Measurements from ENCODE around the gene LAMA1. TPM values are rescaled to one million over a fixed set of nuclear protein-coding genes. Genes with fewer than 3 reads are reported as not detected.

The LAMA1 gene
- total and polyA plus RNA-seq, 2 of the 8 experiments (the other 6 are each of a cell fraction or from before 2014, with no cell fraction given) = 30.4 to 48.7 TPM

DNA sequence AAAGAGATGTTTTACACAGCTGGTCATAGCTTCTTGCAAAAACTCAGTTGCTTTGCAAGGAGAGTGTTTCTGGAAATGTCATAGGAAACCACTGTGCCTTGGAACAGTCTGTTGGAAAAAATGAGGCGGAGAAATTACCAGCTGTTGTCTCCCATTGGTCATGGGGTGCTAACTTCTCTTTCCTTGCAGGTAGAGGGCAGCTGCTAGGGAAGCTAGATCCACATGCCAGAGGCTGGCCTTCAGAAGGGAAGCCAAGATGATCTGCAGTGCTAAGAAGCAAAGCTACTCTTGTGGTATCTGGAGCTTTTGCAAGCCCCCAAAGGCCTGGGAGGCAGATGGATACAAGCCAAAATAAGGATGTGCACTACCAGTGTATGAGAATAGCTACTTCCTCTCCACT, 34.8 kb upstream of the LAMA1 start:
- no peaks in the 10 kb centered on the region for H3K79me2 ChIP-seq (ENCODE audit: control insufficient read depth in 1 of 2, insufficient read depth in 2 of 2, low read length in 2 of 2)
- H3K9ac ChIP-seq (replicated peaks in 1 of 4; ENCODE audit: extremely low read depth in 1 of 4, low read depth in 3 of 4, low read length in 3 of 4) = no peak overlapping the region
- H3K27me3 ChIP-seq (replicated peaks in 1 of 4; ENCODE audit: control insufficient read depth in 3 of 4, extremely low read depth in 1 of 4, insufficient read depth in 3 of 4, low read length in 3 of 4) = no peaks in the 10 kb centered on the region
- POLR2A ChIA-PET (ENCODE audit: partially characterized antibody) = interaction anchor here (0.6 kb wide), 1 partner anchor 34 kb away, joined by 3 read pairs; no protein-coding TSS in a partner anchor
- H2BK120ac ChIP-seq (replicated peaks; ENCODE audit: low read depth, low read length) = no peak overlapping the region
- H3K4me3 ChIP-seq (ENCODE audit: extremely low read depth in 1 of 4, insufficient read depth in 2 of 4, low read depth in 3 of 4, low read length in 4 of 4) = no peak overlapping the region
- no peak overlapping the region for H3K23ac ChIP-seq (ENCODE audit: insufficient read length)
- H4K20me1 ChIP-seq (replicated peaks in 1 of 2; ENCODE audit: control insufficient read depth in 1 of 2, insufficient read depth in 2 of 2, low read length in 2 of 2) = no peaks in the 10 kb centered on the region
- H4K5ac ChIP-seq (ENCODE audit: insufficient read length, low read depth, low read length) = no peak overlapping the region
- no peak overlapping the region for H3K14ac ChIP-seq (ENCODE audit: insufficient read length)
- 0 out of 2 replicates have a peak overlapping the region, but pooled peaks have one; percentile 23 for H2AFZ ChIP-seq (ENCODE audit: low read length)
- FAIRE-seq = no peak
- no peak overlapping the region for H3K4me2 ChIP-seq (ENCODE audit: insufficient read depth in 1 of 2, low read depth in 2 of 2, low read length in 2 of 2)
- no peak overlapping the region for H2AK5ac ChIP-seq (ENCODE audit: low read depth, low read length)
- H2BK12ac ChIP-seq (ENCODE audit: low read depth, low read length) = no peak overlapping the region
- H3K23me2 ChIP-seq (ENCODE audit: low read depth, low read length) = no peaks in the 10 kb centered on the region
- H2BK20ac ChIP-seq (ENCODE audit: low read length) = no peak overlapping the region
- DNase-seq (ENCODE audit: low read depth in 1 of 2, low spot score in 2 of 2) = no peak
- 81% methylated on average over 1 of the region's 1 CpG; no CpG with 5 or more reads in 1 of the 2 experiments for WGBS, 2 experiments (ENCODE audit: extremely low coverage in 1 of 2, insufficient coverage in 1 of 2, insufficient read length in 1 of 2, insufficient replicate concordance in 2 of 2, low coverage in 1 of 2, low lambda C conversion rate in 2 of 2, missing lambda C conversion rate in 1 of 2)
- H3K79me1 ChIP-seq (ENCODE audit: low read depth, low read length) = no peaks in the 10 kb centered on the region
- no peak overlapping the region for H3K56ac ChIP-seq (replicated peaks; ENCODE audit: insufficient read length, low read depth, low read length)
- no peaks in the 10 kb centered on the region for H3K36me3 ChIP-seq (ENCODE audit: control insufficient read depth in 2 of 4, insufficient read depth in 4 of 4, low read length in 3 of 4)
- H4K91ac ChIP-seq (replicated peaks; ENCODE audit: insufficient read length, low read length) = no peak overlapping the region
- no peak overlapping the region for H4K8ac ChIP-seq (ENCODE audit: extremely low read depth, insufficient read depth, low read length)
- no peak overlapping the region for H3K18ac ChIP-seq (ENCODE audit: extremely low read depth, low read length)
- no peaks in the 10 kb centered on the region for H3K9me3 ChIP-seq (ENCODE audit: insufficient read depth in 2 of 2, low read depth in 1 of 2, low read length in 1 of 2)
- TF ChIP-seq GABPA (IDR thresholded peaks at IDR 0.05; ENCODE audit: borderline replicate concordance, insufficient read depth, low read length) (no peak), SAP30 (IDR thresholded peaks at IDR 0.05; ENCODE audit: insufficient read depth, insufficient replicate concordance, low read length) (no peak), CHD2 (IDR thresholded peaks at IDR 0.05; ENCODE audit: low read length) (no peak), TAF7 (optimal IDR thresholded peaks at IDR 0.05; ENCODE audit: borderline replicate concordance, low read depth, low read length) (no peak), HDAC6 (IDR thresholded peaks at IDR 0.05; ENCODE audit: low read depth, low read length) (no peak), NRF1 (IDR thresholded peaks at IDR 0.05; ENCODE audit: low read depth, low read length) (no peak), RBBP5 (IDR thresholded peaks at IDR 0.05; ENCODE audit: borderline replicate concordance, low read depth, low read length) (no peak)
- TF ChIP-seq, protein P1, sequence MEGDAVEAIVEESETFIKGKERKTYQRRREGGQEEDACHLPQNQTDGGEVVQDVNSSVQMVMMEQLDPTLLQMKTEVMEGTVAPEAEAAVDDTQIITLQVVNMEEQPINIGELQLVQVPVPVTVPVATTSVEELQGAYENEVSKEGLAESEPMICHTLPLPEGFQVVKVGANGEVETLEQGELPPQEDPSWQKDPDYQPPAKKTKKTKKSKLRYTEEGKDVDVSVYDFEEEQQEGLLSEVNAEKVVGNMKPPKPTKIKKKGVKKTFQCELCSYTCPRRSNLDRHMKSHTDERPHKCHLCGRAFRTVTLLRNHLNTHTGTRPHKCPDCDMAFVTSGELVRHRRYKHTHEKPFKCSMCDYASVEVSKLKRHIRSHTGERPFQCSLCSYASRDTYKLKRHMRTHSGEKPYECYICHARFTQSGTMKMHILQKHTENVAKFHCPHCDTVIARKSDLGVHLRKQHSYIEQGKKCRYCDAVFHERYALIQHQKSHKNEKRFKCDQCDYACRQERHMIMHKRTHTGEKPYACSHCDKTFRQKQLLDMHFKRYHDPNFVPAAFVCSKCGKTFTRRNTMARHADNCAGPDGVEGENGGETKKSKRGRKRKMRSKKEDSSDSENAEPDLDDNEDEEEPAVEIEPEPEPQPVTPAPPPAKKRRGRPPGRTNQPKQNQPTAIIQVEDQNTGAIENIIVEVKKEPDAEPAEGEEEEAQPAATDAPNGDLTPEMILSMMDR (IDR thresholded peaks at IDR 0.05; ENCODE audit: control extremely low read depth in 1 of 3, insufficient read depth in 1 of 3, low read depth in 1 of 3, low read length in 3 of 3) = peak in 1 of 3 experiments; percentile 6; a peak in 1 of 4 replicates
- no peak overlapping the region for H3K4ac ChIP-seq (replicated peaks; ENCODE audit: insufficient read length, low read depth, low read length)
- H2BK5ac ChIP-seq (ENCODE audit: low read depth, low read length) = no peak overlapping the region
- H2BK15ac ChIP-seq (ENCODE audit: low read length) = no peak overlapping the region
- CTCF ChIA-PET (ENCODE audit: partially characterized antibody) = interaction anchor here (0.7 to 1.8 kb wide), 6 partner anchors 12 to 102 kb away, joined by 3 to 11 read pairs (median 3); no protein-coding TSS in a partner anchor
- peaks cover 0 to 2% (median 0%) of the 10 kb centered on the region in 4 experiments; a peak in 1 of 7 replicates for H3K4me1 ChIP-seq (replicated peaks in 1 of 4; ENCODE audit: control insufficient read depth in 3 of 4, insufficient read depth in 4 of 4, low read length in 3 of 4)
- H3K27ac ChIP-seq (ENCODE audit: low read depth, low read length) = no peak overlapping the region

Data from H1 (cell line).